Embryonic facial prominence (tissue), 1 donor: Measurements from ENCODE around the gene ZXDC.

Source experiments
- DNase-seq: peaks from one replicate; pipeline ENCODE4 v3.0.0-alpha.2; 2016; ENCODE audit errors: extremely low spot score

Gene ZXDC

GRCh38 chr3:126394977-126395321 is 80.7 kb downstream of the ZXDC start:
- DNase-seq: no peak

- no peak for DNase-seq
Measured at GRCh38 chr3:126394179-126394976, 81.3 kb downstream of the ZXDC start, which contains the start of gene CFAP100. CFAP100 (plus strand) TSS chr3:126394909; CDS start chr3:126396001, 1,092 bp downstream.

GRCh38 chr3:126393563-126393962 is 82.1 kb downstream of the ZXDC start:
- no peak for DNase-seq

GRCh38 chr3:126392246-126392645 is 83.4 kb downstream of the ZXDC start:
- no peak for DNase-seq

- DNase-seq: no peak
Measured at GRCh38 chr3:126391631-126392030, 84.1 kb downstream of the ZXDC start.

GRCh38 chr3:126390751-126391150 is 84.9 kb downstream of the ZXDC start:
- no peak for DNase-seq

GRCh38 chr3:126390201-126390600 is 85.5 kb downstream of the ZXDC start:
- no peak for DNase-seq

- DNase-seq: no peak
Measured at GRCh38 chr3:126389794-126390146, 85.9 kb downstream of the ZXDC start.

GRCh38 chr3:126389112-126389793 is 86.4 kb downstream of the ZXDC start:
- no peak for DNase-seq
